ELF-1 (cell line): ENCODE data around the gene SERPING1.

ENCODE experiments used
- DNase-seq: peaks from one replicate; pipeline ENCODE4 v3.0.0-alpha.2; 2016; ENCODE audit warnings: low read depth, low spot score

Gene SERPING1

DNA sequence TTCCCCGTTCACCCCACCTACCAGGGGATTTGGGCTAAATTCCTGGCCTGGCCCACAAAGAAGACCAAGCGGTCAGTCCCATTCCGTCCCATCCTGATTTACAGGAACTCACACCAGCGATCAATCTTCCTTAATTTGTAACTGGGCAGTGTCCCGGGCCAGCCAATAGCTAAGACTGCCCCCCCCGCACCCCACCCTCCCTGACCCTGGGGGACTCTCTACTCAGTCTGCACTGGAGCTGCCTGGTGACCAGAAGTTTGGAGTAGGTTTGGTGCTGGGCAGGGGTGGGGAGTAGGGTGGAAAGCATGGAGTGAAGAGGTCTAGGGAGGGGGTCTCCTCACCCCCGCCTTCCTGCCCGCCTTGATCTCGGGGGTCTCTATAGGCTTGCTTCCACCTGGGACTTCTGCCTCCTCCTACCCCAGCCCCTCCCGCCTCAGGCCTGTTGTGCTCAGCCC is at the start of gene SERPING1:
Gene SERPING1 (plus strand): TSS at position 225 of the 455 bp plus-strand sequence. CDS start 586 bp downstream, outside the sequence.
- DNase-seq = peak; percentile 89

DNA sequence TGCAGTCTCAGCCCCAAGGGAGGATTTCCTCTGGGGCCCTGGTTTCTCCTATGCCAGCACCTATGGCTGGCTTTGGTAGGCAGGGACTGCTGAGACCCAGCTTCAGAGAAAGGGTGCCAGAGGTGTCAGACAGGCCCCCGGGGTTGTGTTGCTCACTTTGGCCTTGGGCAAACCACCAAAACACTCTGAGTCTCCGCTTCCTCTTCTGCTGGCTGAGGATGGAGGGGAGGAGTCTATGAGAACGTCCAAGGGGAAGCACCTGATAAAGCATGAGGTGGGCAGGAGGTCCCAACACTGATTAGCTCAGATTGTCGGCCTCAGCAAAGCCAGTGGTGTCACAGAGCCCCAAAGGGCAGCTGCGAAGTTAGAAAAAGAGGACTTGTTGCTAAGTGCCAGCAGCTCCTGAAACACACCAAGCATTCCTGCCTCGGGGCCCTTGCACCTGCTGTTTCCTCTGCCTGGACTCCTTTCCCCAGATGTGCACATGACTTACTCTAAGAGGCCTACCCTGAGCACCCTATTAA is 49.6 kb upstream of the SERPING1 start:
- no peak for DNase-seq

DNA sequence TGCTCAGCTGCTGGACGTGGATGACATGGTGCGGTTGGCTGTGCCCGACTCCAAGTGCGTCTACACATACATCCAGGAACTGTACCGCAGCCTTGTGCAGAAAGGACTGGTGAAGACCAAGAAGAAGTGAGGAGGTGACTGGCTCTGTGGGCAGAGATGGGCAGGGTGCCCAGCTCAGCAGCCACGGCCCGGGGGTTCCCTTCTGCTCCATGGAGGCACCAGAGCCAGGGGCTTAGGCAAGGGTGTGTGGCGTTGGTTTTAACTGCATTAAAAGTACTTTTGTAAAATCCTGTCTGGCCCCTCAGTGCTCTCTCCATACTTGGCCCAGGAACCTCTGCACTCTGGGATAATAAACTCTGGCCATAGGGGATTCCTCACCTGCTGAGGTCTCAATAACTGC is 47.5 kb upstream of the SERPING1 start:
- DNase-seq = no peak

DNA sequence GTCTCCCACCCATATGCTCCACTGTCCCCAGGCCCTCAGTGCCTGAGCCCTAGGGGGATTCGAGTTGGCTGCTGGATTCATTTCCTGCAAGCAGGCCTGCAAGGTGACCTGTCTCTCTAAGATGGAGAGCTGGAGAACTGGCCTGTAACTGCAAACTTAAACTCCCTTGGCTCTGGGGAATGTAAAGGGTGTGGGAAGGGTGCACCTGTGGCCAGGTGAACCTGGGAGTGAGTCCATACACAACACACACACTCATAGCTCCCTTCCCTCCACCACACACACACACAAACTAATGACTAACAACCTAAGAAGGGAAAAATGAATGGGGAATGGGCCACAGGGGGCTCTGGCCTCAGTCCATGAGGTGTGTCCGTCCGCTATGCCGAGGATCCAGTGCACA is 45.5 kb upstream of the SERPING1 start:
- no peak for DNase-seq

DNA sequence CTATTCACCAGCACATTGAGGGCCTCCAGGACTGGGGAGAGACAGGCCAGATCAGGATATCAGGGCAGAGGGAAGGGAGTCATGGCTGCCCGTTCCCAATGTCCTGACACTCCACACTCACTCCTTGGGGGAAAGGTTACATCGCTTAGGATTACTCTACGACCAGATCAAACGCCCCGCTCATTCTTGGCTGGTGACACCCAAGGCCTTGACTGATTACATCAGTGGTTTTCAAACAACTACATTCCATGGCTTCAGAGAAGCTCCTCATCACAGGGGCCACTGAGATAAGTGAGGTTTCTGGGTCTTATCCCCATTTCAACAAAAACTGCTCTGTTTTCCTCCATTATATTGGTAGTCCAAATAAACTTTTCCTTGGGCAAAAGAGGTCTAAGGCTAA is 45.0 kb upstream of the SERPING1 start:
- peak; percentile 43 for DNase-seq

DNA sequence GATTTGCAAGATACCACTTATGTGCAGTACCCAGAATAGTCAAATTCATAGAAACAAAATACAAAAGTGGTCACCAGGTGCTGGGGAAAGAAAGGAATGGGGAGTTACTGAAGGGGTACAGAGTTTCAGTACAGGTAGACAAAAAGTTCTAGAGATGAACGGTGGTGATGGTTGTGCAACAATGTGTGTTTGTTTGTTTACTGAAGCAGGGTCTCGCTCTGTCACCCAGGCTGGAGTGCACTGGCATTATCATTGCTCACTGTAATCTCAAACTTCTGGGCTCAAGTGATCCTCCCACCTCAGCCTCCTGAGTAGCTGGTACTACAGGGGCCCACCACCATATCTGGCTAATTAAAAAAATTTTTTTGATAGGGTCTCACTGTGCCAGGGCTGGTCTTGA is 42.1 kb upstream of the SERPING1 start:
- no peak for DNase-seq

DNA sequence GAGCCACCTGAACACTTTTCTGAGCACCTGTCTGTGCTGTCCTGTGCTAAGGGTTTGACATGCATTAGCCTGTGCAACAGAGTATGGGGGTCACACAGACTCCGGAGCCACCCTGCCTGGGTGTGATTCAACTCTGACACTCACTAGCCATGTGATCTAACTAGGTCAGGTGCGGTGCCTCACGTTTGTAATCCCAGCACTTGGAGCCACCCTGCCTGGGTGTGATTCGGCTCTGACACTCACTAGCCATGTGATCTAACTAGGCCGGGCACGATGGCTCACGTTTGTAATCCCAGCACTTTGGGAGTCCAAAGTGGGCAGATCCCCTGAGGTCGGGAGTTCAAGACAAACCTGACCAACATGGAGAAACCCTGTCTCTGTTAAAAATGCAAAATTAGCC is 41.4 kb upstream of the SERPING1 start:
- no peak for DNase-seq

DNA sequence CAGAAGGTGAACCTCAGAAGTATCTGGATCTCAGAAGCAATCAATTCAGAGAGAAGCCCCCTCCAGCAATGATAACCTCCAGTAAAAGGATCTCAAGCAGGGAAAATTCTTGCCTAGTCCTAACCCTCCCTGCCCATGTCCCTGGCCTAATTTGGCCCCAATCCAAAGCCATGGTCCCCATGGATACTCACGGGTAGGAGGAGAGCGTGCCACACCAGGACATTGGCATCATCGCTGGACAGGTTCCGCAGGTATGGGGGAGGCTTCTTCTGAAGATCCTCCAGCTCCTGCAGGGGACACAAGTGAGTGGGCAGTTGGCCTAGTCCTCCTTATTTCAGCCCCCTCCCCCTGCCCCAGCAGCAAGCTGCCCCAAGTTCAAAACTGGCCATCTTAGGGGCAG is 37.3 kb upstream of the SERPING1 start:
- no peak for DNase-seq

DNA sequence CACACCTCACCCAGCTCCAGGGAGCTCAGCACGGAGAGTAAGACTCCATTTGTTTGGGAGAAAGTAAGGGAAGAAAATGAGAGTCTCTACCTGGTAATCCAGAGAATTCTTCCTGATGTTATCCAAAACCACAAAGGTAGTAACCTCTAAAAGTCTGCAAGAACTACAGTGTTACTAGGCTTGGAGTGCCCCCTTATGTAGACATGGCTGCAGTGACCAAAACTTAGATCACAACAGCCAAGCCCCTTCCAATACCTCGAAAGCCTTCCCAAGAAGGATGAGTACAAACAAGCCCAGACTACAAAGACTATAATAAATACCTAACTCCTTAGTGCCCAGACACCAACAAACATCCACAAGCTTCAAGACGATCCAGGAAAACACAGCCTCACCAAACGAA is 34.9 kb upstream of the SERPING1 start:
- peak; percentile 51 for DNase-seq

DNA sequence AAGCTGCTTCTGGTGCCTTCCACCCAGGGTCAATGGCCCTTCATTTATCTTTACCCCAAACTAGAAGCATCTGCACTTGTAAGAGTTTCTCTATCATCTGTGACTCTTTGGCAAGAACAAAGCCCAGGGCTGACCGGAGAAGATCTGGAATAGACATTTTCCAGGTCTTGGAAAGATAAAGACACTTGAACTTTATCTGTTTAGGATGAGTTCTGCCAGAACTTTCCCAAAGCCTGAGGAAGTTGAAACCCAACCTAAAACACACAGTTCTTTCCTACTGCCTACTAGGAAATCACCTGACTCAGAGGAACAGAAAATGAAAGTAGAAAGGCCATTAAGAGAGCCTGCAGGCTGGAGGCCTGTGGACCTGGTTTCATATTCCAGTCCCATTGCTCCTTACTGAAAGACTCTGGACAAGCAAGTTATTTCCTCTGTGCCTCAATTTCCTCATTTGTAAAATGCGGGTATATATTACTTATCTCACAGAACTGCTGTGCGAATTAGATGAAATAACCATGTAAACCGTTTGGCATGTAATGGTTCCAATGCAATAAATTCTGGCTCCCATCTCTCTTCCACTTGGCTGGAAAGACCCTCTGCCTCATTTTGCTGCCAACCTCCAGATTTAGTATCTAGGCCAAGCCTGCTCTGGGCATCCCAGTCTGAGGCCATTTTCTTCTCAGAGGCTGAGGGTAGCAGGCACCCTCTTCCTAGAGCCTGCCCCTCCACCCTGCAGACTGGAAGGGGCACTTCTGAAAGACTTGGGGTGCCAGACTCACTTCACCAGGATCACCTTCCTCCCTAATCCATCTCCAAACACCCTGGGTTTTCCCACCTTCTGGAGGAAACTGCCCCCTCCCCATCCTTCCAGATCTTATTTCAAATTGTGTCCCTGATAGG is 31.2 kb upstream of the SERPING1 start:
- no peak for DNase-seq

DNA sequence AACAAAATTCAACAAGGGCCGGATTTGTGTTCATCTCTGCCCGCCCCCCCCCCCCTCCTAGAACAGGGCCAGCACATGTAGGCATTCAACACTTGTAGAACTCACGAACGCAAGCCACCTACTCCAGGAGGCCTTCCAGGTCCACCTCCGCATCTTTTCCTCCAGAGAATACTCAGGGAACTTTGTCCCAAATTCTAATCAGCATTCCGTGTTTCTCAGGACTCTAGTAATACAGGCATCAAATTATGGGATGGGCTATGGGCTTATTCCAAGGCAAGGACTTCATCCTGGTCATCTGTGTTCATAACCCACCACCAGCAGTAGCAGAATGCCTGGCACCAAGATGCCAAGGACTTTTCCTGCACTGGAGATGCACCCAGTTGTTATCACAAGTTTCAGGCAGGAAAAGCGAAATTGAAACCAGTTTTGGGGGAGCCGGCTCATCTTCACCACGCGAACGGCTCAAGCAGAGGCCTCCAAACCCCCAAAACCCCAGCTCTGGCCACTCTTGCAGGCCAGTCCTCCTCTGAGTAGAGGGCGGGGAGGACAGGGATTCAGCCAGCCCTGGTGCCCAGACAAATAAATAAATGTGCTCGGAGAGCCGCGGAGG is 30.5 kb upstream of the SERPING1 start:
- DNase-seq = no peak

DNA sequence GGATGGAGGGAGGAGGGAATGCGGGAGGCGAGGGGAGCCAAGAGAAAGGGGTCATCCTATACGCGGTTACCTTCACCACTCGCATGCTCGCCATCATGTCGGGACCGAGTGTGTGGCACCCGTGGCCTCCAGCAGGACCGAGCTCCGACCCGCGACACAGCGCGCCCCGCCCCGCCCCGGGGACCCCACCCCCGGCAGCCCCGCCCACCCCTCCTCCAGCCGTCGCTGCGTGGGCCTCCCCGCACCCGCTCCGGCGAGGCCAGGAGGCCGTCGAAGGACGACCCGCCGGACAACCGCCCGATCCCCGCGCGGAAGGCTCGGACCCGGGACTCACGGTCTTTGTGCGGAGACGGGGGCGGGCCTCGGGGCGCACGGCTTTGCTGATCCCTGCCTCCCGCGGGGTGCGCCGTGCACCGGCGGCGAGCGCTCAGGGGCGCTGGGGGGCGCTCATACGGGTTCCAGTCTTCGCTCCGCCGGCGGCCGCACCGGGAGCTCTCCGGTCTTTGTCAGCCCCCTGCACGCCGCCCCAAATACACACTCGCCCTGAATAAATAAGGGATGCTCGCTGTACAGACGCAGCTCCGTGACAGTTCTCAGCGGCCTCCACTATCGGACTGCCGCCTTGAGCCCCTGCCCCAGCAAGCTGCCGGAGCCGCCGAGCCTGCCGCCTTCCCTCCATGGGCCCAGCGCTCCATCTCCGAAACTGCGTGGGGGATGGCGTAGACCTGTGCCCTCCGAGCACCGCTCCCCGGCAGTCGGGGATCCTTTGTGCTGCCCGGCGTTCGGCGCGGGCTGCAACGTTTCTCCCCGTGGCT is 29.8 kb upstream of the SERPING1 start, which contains the start of gene UBE2L6:
Gene UBE2L6 (minus strand): TSS at position 158 of the 815 bp plus-strand sequence. CDS start 61 bp downstream, at position 97.
- no peak for DNase-seq

DNA sequence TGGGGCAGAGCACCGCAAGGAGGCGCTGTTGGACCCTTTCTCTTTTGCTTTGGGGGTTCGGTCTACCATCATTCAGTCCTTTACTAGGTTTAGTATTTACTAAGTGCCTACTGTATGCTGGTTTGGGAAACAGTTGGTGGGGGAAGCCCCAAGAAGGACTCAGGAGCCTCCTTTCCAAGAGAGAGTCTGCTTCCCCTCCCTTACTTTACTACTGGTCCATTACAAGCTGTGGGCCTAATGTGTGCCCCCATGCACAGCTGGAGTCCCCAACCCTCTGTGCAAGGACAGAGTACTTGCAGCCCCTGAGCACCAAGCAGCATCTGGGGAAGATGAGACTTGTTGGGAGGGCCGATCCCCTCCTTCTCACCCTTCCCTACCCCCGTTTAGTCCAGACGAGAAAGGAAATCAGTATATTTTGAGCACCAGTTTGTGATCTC is 29.1 kb upstream of the SERPING1 start:
- DNase-seq = peak; percentile 94

DNA sequence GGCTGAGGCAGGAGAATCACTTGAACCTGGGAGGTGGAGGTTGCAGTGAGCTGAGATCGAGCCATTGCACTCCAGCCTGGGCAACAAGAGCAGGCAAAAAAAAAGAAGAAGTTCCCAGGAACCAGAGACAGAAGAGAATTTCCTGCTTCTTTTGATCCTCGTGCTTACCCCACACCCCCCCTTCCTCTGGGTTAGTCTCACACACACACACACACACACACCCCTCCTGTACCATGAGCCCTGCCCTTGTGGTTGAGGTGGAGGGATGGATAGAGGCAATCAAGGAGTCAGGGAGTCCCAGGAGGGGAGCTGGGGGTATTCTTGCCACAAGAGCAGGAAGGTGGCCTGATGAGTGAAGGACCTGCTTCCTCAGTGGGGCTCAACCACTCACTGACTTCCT is 25.9 kb upstream of the SERPING1 start:
- DNase-seq = no peak

DNA sequence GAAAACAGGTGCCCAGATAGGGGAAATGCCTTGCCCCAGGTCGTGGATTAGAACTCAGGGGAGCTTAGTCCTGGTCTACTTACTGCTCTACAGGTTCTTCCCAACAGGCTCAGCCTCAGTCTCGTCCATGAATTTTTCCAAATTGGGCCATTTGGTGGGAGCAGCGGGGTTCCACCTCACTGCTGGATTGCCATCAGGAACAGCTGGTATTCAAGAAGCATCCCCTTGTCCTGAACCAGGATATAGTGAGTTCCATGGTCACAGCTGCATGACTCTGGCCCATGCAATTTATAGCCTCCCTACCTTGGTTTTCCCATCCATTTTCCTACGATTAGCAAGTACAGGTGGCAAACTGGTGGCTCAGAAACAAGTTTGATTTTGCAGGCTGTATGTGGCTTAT is 23.4 kb upstream of the SERPING1 start:
- DNase-seq = no peak

DNA sequence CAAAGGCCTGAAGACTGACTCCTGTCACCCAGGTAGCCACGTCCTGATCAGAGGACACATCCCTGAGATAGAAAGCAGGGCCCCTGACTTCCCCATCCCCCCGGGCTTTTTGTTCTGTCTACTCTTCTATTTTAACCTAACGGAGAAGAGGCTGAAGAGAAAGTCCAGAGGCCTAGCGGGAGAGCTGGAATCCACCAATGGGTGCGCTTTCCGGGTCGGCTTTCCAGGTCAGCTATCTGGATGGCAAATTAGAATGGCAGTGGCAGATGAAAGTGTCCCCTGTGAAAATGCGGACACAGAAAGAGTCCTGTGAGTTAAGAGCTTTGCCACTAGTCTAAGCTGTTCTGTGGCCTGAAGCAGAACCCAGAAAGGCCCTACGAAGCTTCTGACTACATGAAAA is 13.1 kb upstream of the SERPING1 start:
- DNase-seq = peak; percentile 69

DNA sequence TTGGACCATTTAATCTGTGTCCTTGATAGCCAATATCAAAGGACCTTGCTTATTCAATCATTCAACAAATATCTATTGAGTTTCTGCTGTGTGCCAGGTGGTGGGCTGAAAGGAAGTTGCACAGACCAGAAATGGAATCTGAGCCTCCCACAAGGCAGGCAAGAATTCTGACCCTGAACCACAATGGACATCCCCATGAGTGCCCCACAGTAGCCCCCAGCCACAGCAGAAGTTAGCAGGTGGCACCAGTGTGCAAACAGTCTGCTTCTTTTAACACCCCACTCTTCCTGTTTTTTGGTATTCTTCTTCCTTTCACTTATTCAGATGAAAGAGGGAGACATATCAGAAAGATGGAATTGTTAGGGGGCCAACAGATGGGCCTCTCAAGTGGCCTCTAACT is 12.2 kb upstream of the SERPING1 start:
- DNase-seq = no peak

DNA sequence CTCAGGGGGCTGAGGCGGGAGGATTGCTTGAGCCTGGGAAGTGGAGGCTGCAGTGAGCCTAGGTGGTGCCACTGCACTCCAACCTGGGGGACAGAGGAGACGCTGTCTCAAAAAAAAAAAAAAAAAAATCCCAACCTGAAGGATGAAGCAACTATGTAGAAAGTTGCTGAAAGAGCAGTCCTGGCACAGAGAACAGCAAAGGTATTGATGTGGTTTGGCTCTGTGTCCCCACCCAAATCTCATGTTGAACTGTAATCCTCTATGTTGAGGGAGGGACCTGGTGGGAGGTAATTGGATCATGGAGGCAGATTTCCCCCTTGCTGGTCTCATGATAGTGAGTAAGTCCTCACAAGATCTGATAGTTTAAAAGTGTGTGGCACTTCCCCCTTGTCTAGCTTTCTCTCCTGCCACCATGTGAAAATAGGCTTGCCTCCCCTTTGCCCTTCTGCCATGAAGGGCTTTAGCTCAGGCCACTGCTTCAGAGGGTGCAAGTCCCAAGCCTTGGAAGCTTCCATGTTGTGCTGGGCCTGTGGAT is 10.7 kb upstream of the SERPING1 start:
- DNase-seq = no peak

DNA sequence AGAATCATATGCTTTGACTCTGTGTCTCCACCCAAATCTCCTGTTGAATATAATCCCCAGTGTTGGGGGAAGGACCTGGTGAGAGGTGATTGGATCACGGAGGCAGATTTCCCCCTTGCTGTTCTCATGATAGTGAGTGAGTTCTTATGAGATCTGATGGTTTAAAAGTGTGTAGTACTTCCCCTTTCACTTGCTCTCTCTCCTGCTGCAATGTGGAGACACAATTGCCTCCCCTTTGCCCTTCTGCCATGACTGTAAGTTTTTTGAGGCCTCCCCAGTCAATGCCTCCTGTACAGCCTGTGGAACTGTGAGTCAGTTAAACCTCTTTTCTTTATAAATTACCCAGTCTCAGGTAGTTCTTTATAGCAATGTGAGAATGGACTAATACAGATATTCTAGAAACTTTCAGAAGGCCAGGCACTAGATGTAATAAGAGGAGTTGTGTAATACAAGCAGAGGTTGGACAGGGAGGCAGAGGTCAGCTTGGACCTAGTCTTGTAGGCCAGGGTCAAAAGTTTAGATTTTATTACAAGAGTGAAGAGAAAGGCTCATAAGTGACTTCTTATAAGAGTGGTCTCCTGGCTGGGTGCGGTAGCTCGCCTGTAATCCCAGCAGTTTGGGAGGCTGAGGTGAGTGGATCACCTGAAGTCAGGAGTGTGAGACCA is 9.3 kb upstream of the SERPING1 start:
- DNase-seq = no peak

DNA sequence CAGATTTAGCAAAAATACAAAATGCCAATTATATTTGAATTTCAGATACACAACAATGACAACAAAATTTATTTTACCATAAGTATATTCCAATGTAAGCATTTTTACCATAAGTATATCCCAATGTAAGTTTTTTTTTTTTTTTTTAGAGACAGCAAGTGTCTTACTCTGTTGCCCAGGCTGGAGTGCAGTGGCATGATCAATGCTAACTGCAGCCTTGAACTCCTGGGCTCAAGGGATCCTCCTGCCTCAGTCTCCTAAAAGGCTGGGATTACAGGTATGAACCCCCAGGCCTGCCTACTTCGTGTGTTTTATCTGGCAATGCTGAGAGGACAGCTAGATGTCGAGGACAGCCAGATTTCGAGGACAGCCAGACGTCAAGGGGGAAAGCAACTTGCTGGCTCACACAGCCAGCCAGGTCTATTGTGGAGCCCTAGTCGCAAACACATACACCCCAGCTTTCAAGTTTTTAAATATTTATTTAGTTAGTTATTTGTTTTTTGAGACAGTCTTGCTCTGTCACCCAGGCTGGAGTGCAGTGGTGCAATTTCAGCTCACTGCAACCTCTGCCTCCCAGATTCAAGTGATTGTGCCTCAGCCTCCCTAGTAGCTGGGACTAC is 1.1 kb upstream of the SERPING1 start:
- no peak for DNase-seq
